Measurements from ENCODE around the gene FKBP11.
A peak's percentile ranks its signal among the peaks of the same experiment; 100 is the strongest.

FKBP11 gene

GRCh38 chr12:48925304-48926011, at the start of gene FKBP11:
FKBP11 (minus strand) TSS chr12:48925492; CDS start chr12:48925428, 64 bp downstream.
- Histone ChIP-seq H3K4me3 (ENCODE audit: low read length) (peak within 1 kb of the TSS; percentile 88), H3K9me3 (ENCODE audit: insufficient read depth, low read depth, low read length) (no peaks in the 10 kb centered on the region), H3K27ac (ENCODE audit: low read length) (no peak within 1 kb of the TSS), H3K27me3 (ENCODE audit: insufficient read depth, low read length) (no peaks in the 10 kb centered on the region), H3K36me3 (ENCODE audit: insufficient read depth, low read depth, low read length) (peaks cover 55% of the 10 kb centered on the region), H3K9ac (ENCODE audit: low read depth, low read length) (peak within 1 kb of the TSS; percentile 92), H3K4me1 (ENCODE audit: insufficient read depth, low read length) (peaks cover 5% of the 10 kb centered on the region; the same call in 1 of the 2 replicates)

- Histone ChIP-seq H3K27ac (ENCODE audit: low read length) (no peak overlapping the region), H3K27me3 (ENCODE audit: insufficient read depth, low read length) (peaks cover 100% of the 10 kb centered on the region), H3K4me1 (ENCODE audit: insufficient read depth, low read length) (peaks cover 12% of the 10 kb centered on the region), H3K9ac (ENCODE audit: low read depth, low read length) (no peak overlapping the region), H3K9me3 (ENCODE audit: insufficient read depth, low read depth, low read length) (peaks cover 7% of the 10 kb centered on the region; the same call in 1 of the 2 replicates), H3K36me3 (ENCODE audit: insufficient read depth, low read depth, low read length) (no peaks in the 10 kb centered on the region), H3K4me3 (ENCODE audit: low read length) (no peak overlapping the region)
Measured at GRCh38 chr12:48973941-48974673, 48.8 kb upstream of the FKBP11 start.

GRCh38 chr12:48973531-48973930, 48.2 kb upstream of the FKBP11 start:
- Histone ChIP-seq H3K9ac (ENCODE audit: low read depth, low read length) (no peak overlapping the region), H3K27ac (ENCODE audit: low read length) (no peak overlapping the region), H3K4me1 (ENCODE audit: insufficient read depth, low read length) (peaks cover 17% of the 10 kb centered on the region), H3K36me3 (ENCODE audit: insufficient read depth, low read depth, low read length) (no peaks in the 10 kb centered on the region), H3K27me3 (ENCODE audit: insufficient read depth, low read length) (peaks cover 100% of the 10 kb centered on the region), H3K4me3 (ENCODE audit: low read length) (no peak overlapping the region), H3K9me3 (ENCODE audit: insufficient read depth, low read depth, low read length) (peaks cover 3% of the 10 kb centered on the region; the same call in 1 of the 2 replicates)

- Histone ChIP-seq H3K4me1 (ENCODE audit: insufficient read depth, low read length) (peaks cover 22% of the 10 kb centered on the region), H3K27ac (ENCODE audit: low read length) (no peak overlapping the region), H3K9ac (ENCODE audit: low read depth, low read length) (no peak overlapping the region), H3K36me3 (ENCODE audit: insufficient read depth, low read depth, low read length) (no peaks in the 10 kb centered on the region), H3K27me3 (ENCODE audit: insufficient read depth, low read length) (peaks cover 100% of the 10 kb centered on the region), H3K4me3 (ENCODE audit: low read length) (no peak overlapping the region), H3K9me3 (ENCODE audit: insufficient read depth, low read depth, low read length) (peaks cover 3% of the 10 kb centered on the region; the same call in 1 of the 2 replicates)
Measured at GRCh38 chr12:48972952-48973483, 47.7 kb upstream of the FKBP11 start.

GRCh38 chr12:48972213-48972951, 47.1 kb upstream of the FKBP11 start:
- no peak overlapping the region for H3K9ac ChIP-seq (ENCODE audit: low read depth, low read length)
- no peaks in the 10 kb centered on the region for H3K36me3 ChIP-seq (ENCODE audit: insufficient read depth, low read depth, low read length)
- H3K27me3 ChIP-seq (ENCODE audit: insufficient read depth, low read length) = peaks cover 100% of the 10 kb centered on the region
- peaks cover 27% of the 10 kb centered on the region for H3K4me1 ChIP-seq (ENCODE audit: insufficient read depth, low read length)
- H3K27ac ChIP-seq (ENCODE audit: low read length) = no peak overlapping the region
- peak overlapping the region; percentile 65; the same call in 1 of the 2 replicates for H3K4me3 ChIP-seq (ENCODE audit: low read length)
- peaks cover 3% of the 10 kb centered on the region; the same call in 1 of the 2 replicates for H3K9me3 ChIP-seq (ENCODE audit: insufficient read depth, low read depth, low read length)

- Histone ChIP-seq H3K27ac (ENCODE audit: low read length) (no peak overlapping the region), H3K27me3 (ENCODE audit: insufficient read depth, low read length) (peaks cover 99% of the 10 kb centered on the region), H3K4me1 (ENCODE audit: insufficient read depth, low read length) (peaks cover 31% of the 10 kb centered on the region), H3K9me3 (ENCODE audit: insufficient read depth, low read depth, low read length) (peaks cover 3% of the 10 kb centered on the region; the same call in 1 of the 2 replicates), H3K9ac (ENCODE audit: low read depth, low read length) (no peak overlapping the region), H3K36me3 (ENCODE audit: insufficient read depth, low read depth, low read length) (no peaks in the 10 kb centered on the region), H3K4me3 (ENCODE audit: low read length) (peak overlapping the region; percentile 65)
Measured at GRCh38 chr12:48970702-48971334, 45.5 kb upstream of the FKBP11 start.

- Histone ChIP-seq H3K4me1 (ENCODE audit: insufficient read depth, low read length) (peaks cover 35% of the 10 kb centered on the region), H3K9ac (ENCODE audit: low read depth, low read length) (no peak overlapping the region), H3K36me3 (ENCODE audit: insufficient read depth, low read depth, low read length) (no peaks in the 10 kb centered on the region), H3K27ac (ENCODE audit: low read length) (no peak overlapping the region), H3K27me3 (ENCODE audit: insufficient read depth, low read length) (peaks cover 96% of the 10 kb centered on the region), H3K9me3 (ENCODE audit: insufficient read depth, low read depth, low read length) (peaks cover 3% of the 10 kb centered on the region; the same call in 1 of the 2 replicates), H3K4me3 (ENCODE audit: low read length) (peak overlapping the region; percentile 65)
Measured at GRCh38 chr12:48969833-48970701, 44.8 kb upstream of the FKBP11 start.

GRCh38 chr12:48969160-48969771, 44.0 kb upstream of the FKBP11 start:
- Histone ChIP-seq H3K27me3 (ENCODE audit: insufficient read depth, low read length) (peaks cover 88% of the 10 kb centered on the region), H3K4me3 (ENCODE audit: low read length) (peak overlapping the region; percentile 65; the same call in 1 of the 2 replicates), H3K27ac (ENCODE audit: low read length) (no peak overlapping the region), H3K4me1 (ENCODE audit: insufficient read depth, low read length) (peaks cover 43% of the 10 kb centered on the region), H3K9ac (ENCODE audit: low read depth, low read length) (no peak overlapping the region), H3K36me3 (ENCODE audit: insufficient read depth, low read depth, low read length) (no peaks in the 10 kb centered on the region), H3K9me3 (ENCODE audit: insufficient read depth, low read depth, low read length) (peaks cover 3% of the 10 kb centered on the region; the same call in 1 of the 2 replicates)

- Histone ChIP-seq H3K9ac (ENCODE audit: low read depth, low read length) (no peak overlapping the region), H3K27me3 (ENCODE audit: insufficient read depth, low read length) (peaks cover 80% of the 10 kb centered on the region)
Measured at GRCh38 chr12:48968467-48968866, 43.2 kb upstream of the FKBP11 start.

GRCh38 chr12:48967991-48968390, 42.7 kb upstream of the FKBP11 start:
- no peak overlapping the region for H3K9ac ChIP-seq (ENCODE audit: low read depth, low read length)
- peaks cover 3% of the 10 kb centered on the region; the same call in 1 of the 2 replicates for H3K9me3 ChIP-seq (ENCODE audit: insufficient read depth, low read depth, low read length)
- no peak overlapping the region for H3K27ac ChIP-seq (ENCODE audit: low read length)
- peaks cover 75% of the 10 kb centered on the region for H3K27me3 ChIP-seq (ENCODE audit: insufficient read depth, low read length)
- H3K4me1 ChIP-seq (ENCODE audit: insufficient read depth, low read length) = peaks cover 43% of the 10 kb centered on the region
- peak overlapping the region; percentile 65; the same call in 1 of the 2 replicates for H3K4me3 ChIP-seq (ENCODE audit: low read length)
- no peaks in the 10 kb centered on the region for H3K36me3 ChIP-seq (ENCODE audit: insufficient read depth, low read depth, low read length)

More at GRCh38 chr12:48968467-48968866, 43.2 kb upstream of the FKBP11 start:
- Histone ChIP-seq H3K36me3 (ENCODE audit: insufficient read depth, low read depth, low read length) (no peaks in the 10 kb centered on the region), H3K4me1 (ENCODE audit: insufficient read depth, low read length) (peaks cover 43% of the 10 kb centered on the region), H3K4me3 (ENCODE audit: low read length) (peak overlapping the region; percentile 65; the same call in 1 of the 2 replicates), H3K27ac (ENCODE audit: low read length) (no peak overlapping the region), H3K9me3 (ENCODE audit: insufficient read depth, low read depth, low read length) (peaks cover 3% of the 10 kb centered on the region; the same call in 1 of the 2 replicates)

Data from iPS-20b (cell line).